A549 (cell line): Measurements from ENCODE around the gene SNRNP40.

ENCODE experiments used
- CHD2 ChIP-seq: fragments of 150-350 bp; IDR thresholded peaks from 2 replicates; pipeline ENCODE4 v1.6.1; 2014; ENCODE audit warnings: low read length; ENCODE audit not compliant: partially characterized antibody
- EP300 ChIP-seq, 2 experiments: fragments of >200 bp; sonication (Bioruptor Twin); formaldehyde crosslinking; IDR thresholded peaks; 2 replicates in 1 of 2; 3 replicates in 1 of 2; pipeline ENCODE4 v1.6.1; 2016 to 2017
- NFE2L2 ChIP-seq: fragments of 150-350 bp; conservative IDR thresholded peaks from 2 replicates; pipeline ENCODE4 v1.6.1; 2014; ENCODE audit warnings: low read length
- POLR2A ChIP-seq: IDR thresholded peaks from 2 replicates; pipeline ENCODE4 v1.6.1; 2012; ENCODE audit warnings: mild to moderate bottlenecking, low read length
- RAD21 ChIP-seq, 2 experiments: fragments of >200 bp in 1 of 2; sonication (Bioruptor Twin) in 1 of 2; formaldehyde crosslinking in 1 of 2; IDR thresholded peaks in 1 of 2; conservative IDR thresholded peaks in 1 of 2; 2 replicates in 1 of 2; 3 replicates in 1 of 2; pipeline ENCODE4 v1.6.1; 2012 to 2018; ENCODE audit warnings: inconsistent platforms in 1 of 2
- RNF2 ChIP-seq: fragments of 200-600 bp; sonication (generic); IDR thresholded peaks from 2 replicates; pipeline ENCODE4 v1.6.1; 2016; ENCODE audit warnings: low read depth, mild to moderate bottlenecking, antibody characterized with exemption, moderate library complexity, borderline replicate concordance
- SMC3 ChIP-seq: fragments of >200 bp; sonication (Bioruptor Twin); formaldehyde crosslinking; IDR thresholded peaks from 3 replicates; pipeline ENCODE4 v1.6.1; 2018; ENCODE audit warnings: inconsistent platforms
- TF ChIP-seq, protein P1 (sequence below): fragments of >200 bp; sonication (Bioruptor Twin); formaldehyde crosslinking; IDR thresholded peaks from 3 replicates; pipeline ENCODE4 v1.5.1; 2016

DNA sequence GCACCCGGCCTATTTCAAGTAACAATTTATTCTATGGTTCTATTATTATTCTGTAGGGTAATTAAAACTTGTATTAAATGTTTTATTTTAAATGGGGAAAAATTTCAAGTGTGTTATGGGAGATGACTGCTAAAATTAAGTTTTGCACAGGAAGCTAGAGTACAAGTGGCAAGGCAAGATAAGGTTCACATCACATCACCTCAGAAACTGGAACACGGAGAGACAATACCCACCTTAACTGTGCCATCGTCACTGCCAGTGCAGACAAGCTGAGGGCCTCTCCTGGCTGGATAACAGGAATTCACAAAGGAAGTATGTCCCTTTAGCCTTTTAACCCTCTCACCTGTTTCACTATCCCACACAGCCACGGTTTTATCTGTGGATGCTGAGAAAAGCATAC, 7.6 kb downstream of the SNRNP40 start:
- TF ChIP-seq, protein P1, sequence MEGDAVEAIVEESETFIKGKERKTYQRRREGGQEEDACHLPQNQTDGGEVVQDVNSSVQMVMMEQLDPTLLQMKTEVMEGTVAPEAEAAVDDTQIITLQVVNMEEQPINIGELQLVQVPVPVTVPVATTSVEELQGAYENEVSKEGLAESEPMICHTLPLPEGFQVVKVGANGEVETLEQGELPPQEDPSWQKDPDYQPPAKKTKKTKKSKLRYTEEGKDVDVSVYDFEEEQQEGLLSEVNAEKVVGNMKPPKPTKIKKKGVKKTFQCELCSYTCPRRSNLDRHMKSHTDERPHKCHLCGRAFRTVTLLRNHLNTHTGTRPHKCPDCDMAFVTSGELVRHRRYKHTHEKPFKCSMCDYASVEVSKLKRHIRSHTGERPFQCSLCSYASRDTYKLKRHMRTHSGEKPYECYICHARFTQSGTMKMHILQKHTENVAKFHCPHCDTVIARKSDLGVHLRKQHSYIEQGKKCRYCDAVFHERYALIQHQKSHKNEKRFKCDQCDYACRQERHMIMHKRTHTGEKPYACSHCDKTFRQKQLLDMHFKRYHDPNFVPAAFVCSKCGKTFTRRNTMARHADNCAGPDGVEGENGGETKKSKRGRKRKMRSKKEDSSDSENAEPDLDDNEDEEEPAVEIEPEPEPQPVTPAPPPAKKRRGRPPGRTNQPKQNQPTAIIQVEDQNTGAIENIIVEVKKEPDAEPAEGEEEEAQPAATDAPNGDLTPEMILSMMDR = no peak
- TF ChIP-seq EP300 (IDR thresholded peaks at IDR 0.05) (no peak), SMC3 (no peak), NFE2L2 (no peak), RNF2 (no peak), CHD2 (no peak), RAD21 (conservative IDR thresholded peaks at IDR 0.05 in 1 of 2, IDR thresholded peaks at IDR 0.05 in 1 of 2) (no peak), POLR2A (no peak)
